Sigmoid colon (tissue), 7 donors: ENCODE data around the gene RDH5. TPM values are rescaled to one million over a fixed set of nuclear protein-coding genes. Genes with fewer than 3 reads are reported as not detected.

ENCODE experiments used
- DNase-seq: peaks from one replicate; pipeline ENCODE4 v3.0.0-alpha.2; 2019
- H3K27ac ChIP-seq, 4 donors: fragments of 200-600 bp; sonication (generic); one replicate each; pipeline ENCODE4 v1.5.1; 2016 to 2019; ENCODE audit warnings: mild to moderate bottlenecking in 1 of 4
- H3K27me3 ChIP-seq, 3 donors: fragments of 200-600 bp; sonication (generic); one replicate each; pipeline ENCODE4 v1.5.1; 2019; ENCODE audit warnings: mild to moderate bottlenecking in 1 of 3
- H3K36me3 ChIP-seq, 4 donors: fragments of 200-600 bp; sonication (generic); one replicate each; pipeline ENCODE4 v1.5.1; 2016 to 2019
- H3K4me1 ChIP-seq, 4 donors: fragments of 200-600 bp; sonication (generic); one replicate each; pipeline ENCODE4 v1.5.1; 2017 to 2019
- H3K4me3 ChIP-seq, 4 donors: fragments of 200-600 bp; sonication (generic); one replicate each; pipeline ENCODE4 v1.5.1; 2017 to 2019; ENCODE audit warnings: mild to moderate bottlenecking in 2 of 4, moderate library complexity in 1 of 4
- H3K9me3 ChIP-seq, 4 donors: fragments of 200-600 bp in 3 of 4; sonication (generic) in 3 of 4; one replicate each; pipeline versions ENCODE4 v1.5.1 to v1.6.1; 2013 to 2019
- EP300 ChIP-seq, 4 donors: sonication (generic); formaldehyde crosslinking; IDR thresholded peaks; one replicate each; pipeline ENCODE4 v1.6.1; 2017; ENCODE audit warnings: antibody characterized with exemption in 4 of 4
- POLR2A ChIP-seq, 2 donors: fragments of 450-650 bp; IDR thresholded peaks; one replicate each; pipeline ENCODE4 v1.6.1; 2016; ENCODE audit warnings: antibody characterized with exemption in 2 of 2, mild to moderate bottlenecking in 2 of 2, moderate library complexity in 2 of 2
- POLR2AphosphoS5 ChIP-seq, 4 donors: sonication (generic); formaldehyde crosslinking; IDR thresholded peaks; one replicate each; pipeline ENCODE4 v1.6.1; 2017; ENCODE audit warnings: antibody characterized with exemption in 4 of 4
- WGBS, 2 donors: extraction: QIAGEN DNeasy Blood & Tissue Kit; methylation state at CpG; one replicate each; pipeline ENCODE4 v1.1.7; 2013; 5-methylcytosine and 5-hydroxymethylcytosine counted together
- intact Hi-C: fragments of 100-400 bp; cut with DNase I; formaldehyde crosslinking; loops from one replicate; pipeline ENCODE4 v1.15.1; 2023
- polyA plus RNA-seq, 3 donors: library from polyadenylated mRNA; stranded (reverse); fragments of 200-250 nt; gene quantifications; one replicate each; pipeline ENCODE4 v1.2.3, GENCODE V29; 2013
- small RNA-seq, 3 donors: library from RNA; depleted of rRNA; stranded (forward); fragments of <200 nt; gene quantifications; one replicate each; pipeline ENCODE3, GENCODE V24; 2016
- total RNA-seq, 4 donors: library from RNA; depleted of rRNA; stranded (reverse); fragments of >200 nt; gene quantifications; one replicate each; pipeline ENCODE4 v1.1.0, GENCODE V29; 2016
- TF ChIP-seq, protein P1 (sequence below), 4 experiments: fragments of 450-650 bp in 3 of 4; fragments of 200-600 bp in 1 of 4; IDR thresholded peaks; one replicate each; pipeline ENCODE4 v1.5.1; 2016 to 2019; ENCODE audit warnings: antibody characterized with exemption in 4 of 4, mild to moderate bottlenecking in 3 of 4, moderate library complexity in 2 of 4
- donor health status: healthy with polysubstance abuse.
- donor health status: Bipolar disorder and iron deficiency.
- donor health status: healthy.

The RDH5 gene
- total and polyA plus RNA-seq, 7 donors, result 8.4 to 37.5 (median 30.7) TPM

GRCh38 chr12:55767156-55767555 lies 47.0 kb downstream of the RDH5 start:
- 88 to 96% methylated on average over 4 of the region's 4 CpGs for WGBS, 2 donors
- TF ChIP-seq, protein P1, sequence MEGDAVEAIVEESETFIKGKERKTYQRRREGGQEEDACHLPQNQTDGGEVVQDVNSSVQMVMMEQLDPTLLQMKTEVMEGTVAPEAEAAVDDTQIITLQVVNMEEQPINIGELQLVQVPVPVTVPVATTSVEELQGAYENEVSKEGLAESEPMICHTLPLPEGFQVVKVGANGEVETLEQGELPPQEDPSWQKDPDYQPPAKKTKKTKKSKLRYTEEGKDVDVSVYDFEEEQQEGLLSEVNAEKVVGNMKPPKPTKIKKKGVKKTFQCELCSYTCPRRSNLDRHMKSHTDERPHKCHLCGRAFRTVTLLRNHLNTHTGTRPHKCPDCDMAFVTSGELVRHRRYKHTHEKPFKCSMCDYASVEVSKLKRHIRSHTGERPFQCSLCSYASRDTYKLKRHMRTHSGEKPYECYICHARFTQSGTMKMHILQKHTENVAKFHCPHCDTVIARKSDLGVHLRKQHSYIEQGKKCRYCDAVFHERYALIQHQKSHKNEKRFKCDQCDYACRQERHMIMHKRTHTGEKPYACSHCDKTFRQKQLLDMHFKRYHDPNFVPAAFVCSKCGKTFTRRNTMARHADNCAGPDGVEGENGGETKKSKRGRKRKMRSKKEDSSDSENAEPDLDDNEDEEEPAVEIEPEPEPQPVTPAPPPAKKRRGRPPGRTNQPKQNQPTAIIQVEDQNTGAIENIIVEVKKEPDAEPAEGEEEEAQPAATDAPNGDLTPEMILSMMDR (IDR thresholded peaks at IDR 0.05), result no peak
- TF ChIP-seq POLR2AphosphoS5 (IDR thresholded peaks at IDR 0.05), result no peak
- TF ChIP-seq POLR2A (IDR thresholded peaks at IDR 0.05), result no peak
- no peak for TF ChIP-seq EP300 (IDR thresholded peaks at IDR 0.05)
- H3K36me3 ChIP-seq, result peaks cover 0 to 54% (median 10%) of the 10 kb centered on the region in 4 donors

DNA sequence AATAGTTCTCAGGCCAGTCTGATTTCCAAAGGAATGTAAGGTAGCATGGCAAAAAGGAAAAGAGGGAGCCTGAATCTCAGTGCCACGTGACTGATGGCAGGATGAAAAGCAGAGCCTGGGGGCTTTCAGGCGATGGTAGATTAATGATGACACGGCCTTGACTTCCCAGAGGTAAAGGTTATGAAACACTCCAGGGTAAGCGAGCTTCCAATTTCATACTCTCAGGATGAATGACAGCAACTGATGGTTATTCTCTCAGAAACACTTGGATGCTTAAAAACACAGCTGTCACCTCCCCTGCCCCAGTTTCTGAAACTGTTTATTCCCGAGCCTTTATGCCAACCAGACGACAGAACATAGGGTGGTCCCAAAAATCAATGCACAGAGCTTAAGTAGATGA lies 51.5 kb downstream of the RDH5 start:
- no peak overlapping the region for H3K27ac ChIP-seq
- intact Hi-C loops, result no loop called here
- no peaks in the 10 kb centered on the region for H3K27me3 ChIP-seq
- DNase-seq, result no peak
- no peak overlapping the region for H3K4me3 ChIP-seq
- TF ChIP-seq POLR2A (IDR thresholded peaks at IDR 0.05), result no peak
- TF ChIP-seq, protein P1 (IDR thresholded peaks at IDR 0.05), result no peak
- no peaks in the 10 kb centered on the region for H3K9me3 ChIP-seq
- no peaks in the 10 kb centered on the region for H3K4me1 ChIP-seq
- 89 to 93% methylated on average over 6 of the region's 6 CpGs for WGBS, 2 donors
- peaks cover 4 to 54% (median 10%) of the 10 kb centered on the region in 4 donors for H3K36me3 ChIP-seq

More at GRCh38 chr12:55767156-55767555, 47.0 kb downstream of the RDH5 start:
- Histone ChIP-seq H3K27me3 (no peaks in the 10 kb centered on the region), H3K4me3 (no peak overlapping the region), H3K4me1 (no peaks in the 10 kb centered on the region), H3K9me3 (no peaks in the 10 kb centered on the region), H3K27ac (no peak overlapping the region)
- intact Hi-C loops, result no loop called here
- no peak for DNase-seq

Small RNAs within 50 kb of the gene (small RNA-seq; reads per million reads assigned to genes)
- 0 reads per million in 3 donors for gene AC009779.1
- gene RF00017, result 0 reads per million in 3 donors

Other genes starting within 250 kb of the RDH5 start
- not detected for gene OR6C68, start 228.0 kb upstream of the RDH5 start, total RNA-seq
- not detected for gene OR6C68, start 228.0 kb upstream of the RDH5 start, polyA plus RNA-seq
- gene OR6C4, start 170.8 kb upstream of the RDH5 start, total RNA-seq, result not detected
- not detected for gene OR6C4, start 170.8 kb upstream of the RDH5 start, polyA plus RNA-seq
- gene OR2AP1, start 147.9 kb upstream of the RDH5 start, total RNA-seq, result not detected
- gene OR2AP1, start 147.9 kb upstream of the RDH5 start, polyA plus RNA-seq, result not detected
- gene OR10P1, start 83.5 kb upstream of the RDH5 start, total RNA-seq, result not detected
- gene OR10P1, start 83.5 kb upstream of the RDH5 start, polyA plus RNA-seq, result not detected
- 100 to 1,000 TPM in 3 of 4 donors, 10 to 100 TPM in 1; 66.6 to 588 (median 204) TPM for gene ITGA7, start 12.5 kb upstream of the RDH5 start, total RNA-seq
- gene ITGA7, start 12.5 kb upstream of the RDH5 start, polyA plus RNA-seq, result 10 to 100 TPM in 1 of 3 donors, 1 to 10 TPM in 2; 1.8 to 21.0 (median 3.6) TPM
- 100 to 1,000 TPM; 173 to 356 (median 317) TPM for gene BLOC1S1, start 4.3 kb upstream of the RDH5 start, total RNA-seq
- gene BLOC1S1, start 4.3 kb upstream of the RDH5 start, polyA plus RNA-seq, result 100 to 1,000 TPM; 329 to 655 (median 634) TPM
- 100 to 1,000 TPM; 670 to 933 (median 849) TPM for gene CD63, start 8.6 kb downstream of the RDH5 start, total RNA-seq
- gene CD63, start 8.6 kb downstream of the RDH5 start, polyA plus RNA-seq, result 1,000 to 10,000 TPM in 1 of 3 donors, 100 to 1,000 TPM in 2; 450 to 1,058 (median 486) TPM
- gene GDF11, start 22.7 kb downstream of the RDH5 start, total RNA-seq, result 10 to 100 TPM in 1 of 4 donors, 1 to 10 TPM in 3; 4.3 to 12.2 (median 4.6) TPM
- gene GDF11, start 22.7 kb downstream of the RDH5 start, polyA plus RNA-seq, result 1 to 10 TPM; 1.2 to 3.9 (median 2.4) TPM
- gene SARNP, start 97.3 kb downstream of the RDH5 start, total RNA-seq, result 10 to 100 TPM; 49.0 to 81.9 (median 76.9) TPM
- gene SARNP, start 97.3 kb downstream of the RDH5 start, polyA plus RNA-seq, result 100 to 1,000 TPM in 2 of 3 donors, 10 to 100 TPM in 1; 93.1 to 106 (median 104) TPM
- 10 to 100 TPM in 2 of 4 donors, 1 to 10 TPM in 2; 9.1 to 18.1 (median 12.0) TPM for gene ORMDL2, start 97.6 kb downstream of the RDH5 start, total RNA-seq
- 10 to 100 TPM; 18.0 to 64.6 (median 32.4) TPM for gene ORMDL2, start 97.6 kb downstream of the RDH5 start, polyA plus RNA-seq
- 10 to 100 TPM; 19.0 to 31.3 (median 25.4) TPM for gene DNAJC14, start 109.2 kb downstream of the RDH5 start, total RNA-seq
- gene DNAJC14, start 109.2 kb downstream of the RDH5 start, polyA plus RNA-seq, result 10 to 100 TPM; 13.2 to 27.2 (median 14.4) TPM
- 10 to 100 TPM in 1 of 4 donors, 1 to 10 TPM in 3; 6.0 to 18.0 (median 7.5) TPM for gene MMP19, start 122.5 kb downstream of the RDH5 start, total RNA-seq
- 1 to 10 TPM; 1.2 to 6.0 (median 2.1) TPM for gene MMP19, start 122.5 kb downstream of the RDH5 start, polyA plus RNA-seq
- 10 to 100 TPM; 17.5 to 31.7 (median 27.6) TPM for gene PYM1, start 207.5 kb downstream of the RDH5 start, total RNA-seq
- gene PYM1, start 207.5 kb downstream of the RDH5 start, polyA plus RNA-seq, result 10 to 100 TPM; 59.9 to 93.9 (median 65.5) TPM
- gene DGKA, start 210.8 kb downstream of the RDH5 start, total RNA-seq, result 10 to 100 TPM; 21.4 to 76.4 (median 49.1) TPM
- 10 to 100 TPM; 43.0 to 97.8 (median 44.4) TPM for gene DGKA, start 210.8 kb downstream of the RDH5 start, polyA plus RNA-seq
- 1 to 10 TPM in 1 of 4 donors, under 1 TPM in 1, not detected in 2; 0.71 to 1.3 TPM for gene PMEL, start 245.6 kb downstream of the RDH5 start, total RNA-seq
- gene PMEL, start 245.6 kb downstream of the RDH5 start, polyA plus RNA-seq, result 1 to 10 TPM; 1.2 to 1.8 (median 1.7) TPM
- gene CDK2, start 246.4 kb downstream of the RDH5 start, total RNA-seq, result 10 to 100 TPM; 11.4 to 27.7 (median 18.8) TPM
- 10 to 100 TPM in 2 of 3 donors, 1 to 10 TPM in 1; 7.2 to 23.4 (median 11.1) TPM for gene CDK2, start 246.4 kb downstream of the RDH5 start, polyA plus RNA-seq